ENCODE data around the gene UNC5B.

The UNC5B gene

DNA sequence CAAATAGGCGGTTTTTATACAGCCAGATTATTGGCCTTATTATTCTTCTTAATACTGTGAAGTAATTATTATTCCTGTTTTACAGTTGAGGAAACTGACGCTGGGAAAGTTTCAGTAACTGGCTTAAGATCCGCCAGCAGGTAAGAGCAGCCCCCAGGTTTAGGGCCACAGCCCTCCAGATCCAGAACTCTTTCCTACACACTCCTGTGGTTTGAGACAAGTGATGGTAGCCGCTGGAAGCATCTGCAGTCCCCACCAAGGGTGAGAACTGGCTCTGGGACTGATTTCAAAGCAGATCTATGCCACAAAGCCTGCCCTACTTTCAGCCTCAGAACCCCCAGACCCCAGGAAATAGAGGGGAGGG lies 3.0 kb upstream of the UNC5B start:
- in situ Hi-C loops (cut with MboI; ENCODE audit: low sequenced_read_pairs): no loop called here

DNA sequence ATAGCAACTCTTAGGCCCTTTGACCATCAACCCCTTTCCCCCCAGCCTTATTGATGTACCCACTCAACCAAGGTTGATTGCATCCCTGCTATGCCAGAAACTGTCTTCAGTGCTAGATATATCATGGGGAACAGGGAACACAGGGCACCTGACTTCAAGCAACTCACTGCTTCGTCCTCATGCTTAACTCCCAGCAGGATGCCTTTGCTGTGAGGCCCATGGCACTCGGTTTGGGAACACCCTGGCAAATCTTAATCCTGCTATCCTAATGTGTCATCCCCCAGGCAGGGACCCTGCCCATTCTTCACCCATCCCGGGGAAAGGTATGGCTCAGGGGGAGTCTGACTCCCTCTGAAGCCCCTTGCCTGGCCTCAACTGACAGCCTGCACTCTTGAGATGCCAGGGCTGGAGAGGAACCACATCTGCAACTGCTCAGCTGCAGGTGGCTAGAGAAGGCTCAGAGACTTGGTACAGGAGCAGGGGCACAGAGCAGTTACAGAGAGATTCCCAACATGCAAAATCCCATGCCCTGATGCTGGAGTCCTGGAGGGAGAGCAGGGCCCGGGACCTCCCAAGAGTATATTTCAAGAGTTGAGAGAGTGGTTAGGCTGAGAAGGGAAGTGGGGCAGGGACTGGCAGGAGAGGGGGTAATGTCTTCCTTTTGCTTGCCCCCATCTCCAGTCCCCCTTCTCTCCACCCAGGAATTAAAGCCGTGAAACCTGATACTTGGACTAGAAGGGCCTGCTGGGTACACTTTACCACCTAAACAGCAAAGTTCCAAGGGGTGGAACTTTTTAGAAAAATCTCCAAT lies 2.4 kb upstream of the UNC5B start:
- in situ Hi-C loops (cut with MboI; ENCODE audit: low sequenced_read_pairs): loop anchor here (10.0 kb wide), 1 partner anchor 55 kb away; no protein-coding TSS in a partner anchor

DNA sequence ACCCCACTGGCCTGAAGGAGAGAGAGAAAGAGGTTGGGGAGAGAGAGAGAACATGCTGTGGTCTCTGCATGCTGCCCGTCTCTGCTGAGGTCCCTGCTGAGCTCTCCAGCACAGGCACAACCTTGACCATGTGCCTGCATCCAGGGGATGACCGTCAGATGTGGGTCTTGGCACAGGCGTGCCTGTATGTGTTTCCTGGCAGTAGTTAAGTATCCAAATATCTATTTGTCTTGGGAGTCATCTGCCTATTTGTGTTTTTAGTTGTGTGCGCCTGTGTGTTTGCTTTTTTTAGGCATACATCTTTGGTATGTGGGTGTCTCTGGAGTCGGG lies 1.9 kb upstream of the UNC5B start:
- in situ Hi-C loops (cut with MboI; ENCODE audit: low sequenced_read_pairs): loop anchor here (10.0 kb wide), 1 partner anchor 54 kb away; no protein-coding TSS in a partner anchor

DNA sequence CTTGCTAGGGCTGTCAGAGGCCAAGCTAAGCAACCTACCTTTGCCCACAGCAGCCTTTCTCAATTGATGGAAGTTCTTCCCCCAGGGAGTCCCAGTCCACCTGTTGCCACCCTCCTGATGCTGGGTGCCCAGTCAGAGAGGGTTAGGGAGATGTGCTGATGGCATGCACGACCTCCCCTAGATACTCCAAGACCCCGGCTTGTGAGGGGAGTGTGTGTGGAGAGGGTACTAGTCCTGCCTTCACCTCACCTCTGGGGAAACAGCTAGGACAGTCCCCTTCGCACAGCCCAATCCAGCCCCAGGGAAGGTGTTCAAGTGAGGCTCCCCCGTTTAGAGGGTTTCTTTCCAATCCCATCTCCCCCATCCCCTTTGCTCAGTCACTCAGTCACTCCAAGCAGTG lies 1.3 kb upstream of the UNC5B start:
- in situ Hi-C loops (cut with MboI; ENCODE audit: low sequenced_read_pairs): loop anchor here (10.0 kb wide), 1 partner anchor 54 kb away; no protein-coding TSS in a partner anchor

DNA sequence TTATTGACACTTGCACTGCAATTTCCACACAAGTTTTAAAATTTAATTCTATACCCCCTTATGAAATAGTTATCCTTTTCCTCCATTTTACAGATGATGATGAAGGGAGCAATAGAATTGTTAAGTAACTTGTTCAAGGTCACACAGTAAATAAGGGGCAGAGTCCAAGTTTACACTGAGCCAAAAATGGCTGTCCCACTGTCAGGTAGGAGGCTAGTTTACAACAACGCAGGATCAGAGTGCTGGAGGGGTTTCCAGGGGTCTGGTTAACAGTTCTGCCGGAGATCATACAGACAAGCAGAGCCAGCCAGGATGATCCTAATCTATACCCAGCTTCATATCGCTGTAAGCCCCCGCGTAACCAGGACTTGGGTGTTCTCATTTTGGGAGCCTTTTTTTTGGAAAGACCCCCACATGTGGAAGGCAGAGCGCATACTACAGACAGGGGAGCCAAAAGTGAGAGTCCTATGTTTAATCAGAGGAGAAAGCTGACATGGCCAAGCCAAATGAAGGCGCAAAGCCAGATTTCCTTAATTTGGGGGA lies 524 bp upstream of the UNC5B start:
- in situ Hi-C loops (cut with MboI; ENCODE audit: low sequenced_read_pairs): loop anchor here (10.0 kb wide), 1 partner anchor 53 kb away; no protein-coding TSS in a partner anchor

GRCh38 chr10:71213127-71213621 lies 804 bp downstream of the UNC5B start:
- in situ Hi-C loops (cut with MboI; ENCODE audit: low sequenced_read_pairs): loop anchor here (10.0 kb wide), 1 partner anchor 52 kb away; no protein-coding TSS in a partner anchor

GRCh38 chr10:71213761-71214440 lies 1.5 kb downstream of the UNC5B start:
- in situ Hi-C loops (cut with MboI; ENCODE audit: low sequenced_read_pairs): loop anchor here (10.0 kb wide), 1 partner anchor 51 kb away; no protein-coding TSS in a partner anchor

DNA sequence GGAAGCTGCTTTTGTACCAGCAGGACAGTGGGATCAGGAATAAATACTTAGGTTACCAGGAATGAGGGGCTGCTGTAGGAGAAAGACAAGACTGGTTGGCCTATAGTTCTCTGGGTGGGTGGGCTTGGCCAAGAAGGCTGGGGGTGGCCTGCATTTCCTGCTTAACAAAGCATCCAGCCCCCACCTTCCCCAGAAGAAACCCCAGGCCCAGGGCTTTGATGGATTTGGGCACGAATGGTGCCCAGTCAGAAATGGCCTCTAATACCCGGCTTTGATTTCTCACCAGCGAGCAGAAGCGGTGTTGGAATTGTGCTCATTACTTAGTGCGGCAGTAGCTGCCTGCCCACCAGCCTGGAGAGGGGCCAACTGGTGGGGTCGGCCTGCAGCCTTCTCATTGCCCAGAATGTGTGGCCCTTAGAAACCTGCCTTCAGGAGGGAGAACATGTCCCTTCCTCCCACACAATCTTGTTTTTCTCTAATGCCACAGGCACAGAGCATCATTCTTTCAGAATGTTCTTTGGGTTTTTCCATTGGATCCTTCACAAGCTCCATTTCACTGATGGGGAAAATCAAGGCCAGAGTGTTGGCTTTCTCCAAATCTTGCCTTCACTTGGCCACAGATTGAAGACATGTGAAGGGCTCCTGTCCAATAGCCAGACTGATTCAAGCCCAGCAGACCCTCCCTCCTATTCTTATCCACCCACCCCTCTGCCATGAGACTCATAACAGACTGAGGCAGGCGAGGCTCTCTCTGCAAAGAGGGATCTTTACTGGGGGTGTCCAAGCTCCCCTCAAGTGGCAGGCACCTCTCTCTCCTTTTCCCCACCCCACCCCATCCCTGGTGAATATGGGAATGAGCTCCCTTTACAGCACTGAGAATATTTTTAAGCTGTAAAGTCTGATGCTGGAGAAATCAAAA lies 2.5 kb downstream of the UNC5B start:
- in situ Hi-C loops (cut with MboI; ENCODE audit: low sequenced_read_pairs): loop anchor here (10.0 kb wide), 1 partner anchor 50 kb away; no protein-coding TSS in a partner anchor

- in situ Hi-C loops (cut with MboI; ENCODE audit: low sequenced_read_pairs): loop anchor here (10.0 kb wide), 1 partner anchor 48 kb away; no protein-coding TSS in a partner anchor
Measured at GRCh38 chr10:71216363-71216695, 4.0 kb downstream of the UNC5B start.

- in situ Hi-C loops (cut with MboI; ENCODE audit: low sequenced_read_pairs): loop anchor here (10.0 kb wide), 1 partner anchor 48 kb away; no protein-coding TSS in a partner anchor
Measured at GRCh38 chr10:71216751-71217265, 4.4 kb downstream of the UNC5B start.

- in situ Hi-C loops (cut with MboI; ENCODE audit: low sequenced_read_pairs): loop anchor here (10.0 kb wide), 1 partner anchor 47 kb away; no protein-coding TSS in a partner anchor
Measured at GRCh38 chr10:71217266-71218045, 5.1 kb downstream of the UNC5B start.

DNA sequence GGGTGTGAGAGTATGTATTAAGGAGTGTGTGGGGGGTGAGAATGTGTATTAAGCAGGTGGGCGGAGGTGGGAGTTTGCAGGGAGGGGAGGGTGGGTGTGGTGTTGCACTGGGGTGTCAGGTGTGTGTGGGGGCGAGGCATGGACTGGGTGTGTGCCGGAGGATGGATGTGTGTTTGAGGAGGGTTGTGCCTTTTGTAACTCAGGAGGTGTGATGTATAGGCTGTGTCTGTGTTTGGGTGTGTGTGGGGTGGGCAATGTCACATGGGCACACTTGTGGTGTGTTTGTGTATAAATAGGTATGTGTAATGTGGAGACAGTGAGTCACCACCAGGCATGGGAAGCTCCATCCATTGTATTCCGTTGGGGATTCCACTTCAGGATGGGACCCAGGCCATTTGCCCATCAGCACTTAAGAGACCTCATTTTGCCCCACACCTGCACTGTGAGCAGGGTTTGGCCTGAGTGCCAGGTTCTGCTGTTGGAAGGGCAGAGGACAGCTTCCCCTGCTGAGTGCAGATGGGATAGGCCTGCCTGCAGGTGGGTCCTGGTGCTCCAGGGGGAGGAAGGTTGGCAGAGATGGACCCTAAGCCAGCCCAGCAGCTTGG lies 5.8 kb downstream of the UNC5B start:
- in situ Hi-C loops (cut with MboI; ENCODE audit: low sequenced_read_pairs): loop anchor here (10.0 kb wide), 1 partner anchor 47 kb away; no protein-coding TSS in a partner anchor

DNA sequence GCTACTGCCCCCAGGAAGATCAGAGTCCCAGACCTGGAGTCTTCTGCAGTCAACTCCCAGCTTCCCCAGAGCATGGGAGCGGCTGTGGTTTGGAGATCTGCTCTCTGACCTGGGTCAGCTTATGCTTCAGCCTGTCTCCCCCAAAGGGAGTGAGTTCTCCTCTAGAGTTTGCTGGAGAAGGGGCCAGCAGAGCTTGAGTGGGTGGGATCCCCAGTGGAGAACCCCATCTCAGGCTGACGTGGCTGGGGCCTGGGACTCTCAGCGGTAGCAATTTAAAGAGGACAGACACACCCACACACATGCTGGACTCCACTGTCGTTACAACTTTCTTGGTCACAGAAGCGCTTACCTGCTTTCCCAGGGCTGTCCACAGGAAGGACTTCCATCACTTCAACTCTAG lies 6.3 kb downstream of the UNC5B start:
- in situ Hi-C loops (cut with MboI; ENCODE audit: low sequenced_read_pairs): loop anchor here (10.0 kb wide), 1 partner anchor 46 kb away; no protein-coding TSS in a partner anchor

DNA sequence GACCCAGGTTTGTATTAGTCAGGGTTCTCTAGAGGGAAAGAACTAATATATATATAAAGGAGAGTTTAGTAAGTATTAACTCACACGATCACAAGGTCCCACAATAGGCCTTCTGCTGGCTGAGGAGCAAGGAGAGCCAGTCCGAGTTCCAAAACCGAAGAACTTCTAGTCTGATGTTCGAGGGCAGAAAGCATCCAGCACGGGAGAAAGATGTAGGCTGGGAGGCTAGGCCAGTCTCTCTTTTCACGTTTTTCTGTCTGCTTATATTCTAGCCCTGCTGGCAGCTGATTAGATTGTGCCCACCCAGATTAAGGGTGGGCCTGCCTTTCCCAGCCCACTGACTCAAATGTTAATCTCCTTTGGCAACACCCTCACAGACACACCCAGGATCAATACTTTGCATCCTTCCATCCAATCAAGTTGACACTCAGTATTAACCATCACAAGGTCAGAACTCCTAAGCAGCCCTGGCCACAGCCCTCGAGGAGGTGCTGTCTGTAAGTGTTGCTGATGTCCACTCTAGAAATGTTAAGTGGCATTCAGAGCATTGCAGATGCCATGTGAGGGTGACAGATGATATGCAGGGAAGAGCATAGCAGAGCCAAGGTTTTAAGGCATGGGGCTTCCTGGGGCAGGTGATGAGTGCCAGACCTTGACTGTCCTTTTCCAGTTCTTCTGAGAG lies 7.0 kb downstream of the UNC5B start:
- in situ Hi-C loops (cut with MboI; ENCODE audit: low sequenced_read_pairs): loop anchor here (10.0 kb wide), 1 partner anchor 45 kb away; no protein-coding TSS in a partner anchor

- in situ Hi-C loops (cut with MboI; ENCODE audit: low sequenced_read_pairs): loop anchor here (10.0 kb wide), 1 partner anchor 45 kb away; no protein-coding TSS in a partner anchor
Measured at GRCh38 chr10:71219918-71220688, 7.7 kb downstream of the UNC5B start.

GRCh38 chr10:71220689-71221540 lies 8.5 kb downstream of the UNC5B start:
- in situ Hi-C loops (cut with MboI; ENCODE audit: low sequenced_read_pairs): no loop called here
